Epithelial cell of esophagus (primary cell): ENCODE data around the gene LRRC75A.

ENCODE experiments used
- DNase-seq: peaks from one replicate; pipeline ENCODE4 v3.0.0; 2010; ENCODE audit warnings: low read depth
- H3K4me3 ChIP-seq: 2 replicates; pipeline ENCODE4 v1.5.1; 2011; ENCODE audit warnings: mild to moderate bottlenecking, low read length, control low read depth
- TF ChIP-seq, protein P1 (sequence below): IDR thresholded peaks from 2 replicates; pipeline ENCODE4 v1.5.1; 2011; ENCODE audit warnings: low read depth, mild to moderate bottlenecking, low read length, control low read depth, inconsistent platforms; ENCODE audit not compliant: insufficient read depth; ENCODE audit errors: missing control alignments

LRRC75A gene

DNA sequence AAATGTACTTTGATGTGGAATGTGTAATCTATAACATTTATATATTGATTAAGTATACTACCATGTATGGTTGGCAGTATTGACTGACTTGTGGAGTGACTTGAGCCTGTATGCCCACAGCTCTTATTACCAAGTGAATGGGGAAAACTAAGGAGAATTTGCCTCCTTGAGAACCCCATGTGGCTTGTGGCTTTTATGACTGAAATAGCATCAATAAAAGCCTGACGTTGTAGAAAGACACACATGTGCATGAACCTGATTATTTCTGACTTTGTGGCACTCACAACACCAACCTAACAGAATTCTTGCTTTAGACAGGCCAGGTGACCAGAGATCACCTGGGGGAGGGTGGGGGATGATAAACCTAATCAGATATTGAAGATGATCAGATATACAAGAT lies 2.1 kb upstream of the LRRC75A start:
- no peak for DNase-seq
- no peak overlapping the region for H3K4me3 ChIP-seq
- TF ChIP-seq, protein P1, sequence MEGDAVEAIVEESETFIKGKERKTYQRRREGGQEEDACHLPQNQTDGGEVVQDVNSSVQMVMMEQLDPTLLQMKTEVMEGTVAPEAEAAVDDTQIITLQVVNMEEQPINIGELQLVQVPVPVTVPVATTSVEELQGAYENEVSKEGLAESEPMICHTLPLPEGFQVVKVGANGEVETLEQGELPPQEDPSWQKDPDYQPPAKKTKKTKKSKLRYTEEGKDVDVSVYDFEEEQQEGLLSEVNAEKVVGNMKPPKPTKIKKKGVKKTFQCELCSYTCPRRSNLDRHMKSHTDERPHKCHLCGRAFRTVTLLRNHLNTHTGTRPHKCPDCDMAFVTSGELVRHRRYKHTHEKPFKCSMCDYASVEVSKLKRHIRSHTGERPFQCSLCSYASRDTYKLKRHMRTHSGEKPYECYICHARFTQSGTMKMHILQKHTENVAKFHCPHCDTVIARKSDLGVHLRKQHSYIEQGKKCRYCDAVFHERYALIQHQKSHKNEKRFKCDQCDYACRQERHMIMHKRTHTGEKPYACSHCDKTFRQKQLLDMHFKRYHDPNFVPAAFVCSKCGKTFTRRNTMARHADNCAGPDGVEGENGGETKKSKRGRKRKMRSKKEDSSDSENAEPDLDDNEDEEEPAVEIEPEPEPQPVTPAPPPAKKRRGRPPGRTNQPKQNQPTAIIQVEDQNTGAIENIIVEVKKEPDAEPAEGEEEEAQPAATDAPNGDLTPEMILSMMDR: no peak

DNA sequence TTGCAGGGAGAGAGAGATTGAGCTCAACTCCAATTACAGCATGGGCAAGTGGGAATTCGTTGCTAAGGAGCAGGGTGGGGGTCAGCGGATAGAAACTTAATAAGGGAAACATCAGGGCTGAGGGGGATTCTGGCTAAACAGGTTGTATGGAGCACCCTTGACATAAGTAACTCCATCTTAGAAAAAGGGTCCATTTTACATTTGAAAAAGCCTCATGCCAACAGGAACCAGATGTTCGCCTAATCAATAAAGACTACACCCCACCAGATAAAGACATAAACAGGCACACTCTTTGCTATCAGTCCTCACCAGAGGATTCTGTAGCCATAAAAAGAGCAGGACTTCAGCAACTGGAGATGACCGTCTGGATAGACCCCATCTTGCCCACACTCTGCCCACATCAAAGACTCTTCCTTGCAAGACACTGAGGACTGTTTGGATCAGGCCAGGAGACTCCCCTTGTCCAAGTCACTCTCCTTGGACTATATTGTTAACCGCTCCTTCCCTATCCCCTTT lies 1.6 kb upstream of the LRRC75A start:
- no peak overlapping the region for H3K4me3 ChIP-seq
- TF ChIP-seq, protein P1: no peak
- DNase-seq: no peak

DNA sequence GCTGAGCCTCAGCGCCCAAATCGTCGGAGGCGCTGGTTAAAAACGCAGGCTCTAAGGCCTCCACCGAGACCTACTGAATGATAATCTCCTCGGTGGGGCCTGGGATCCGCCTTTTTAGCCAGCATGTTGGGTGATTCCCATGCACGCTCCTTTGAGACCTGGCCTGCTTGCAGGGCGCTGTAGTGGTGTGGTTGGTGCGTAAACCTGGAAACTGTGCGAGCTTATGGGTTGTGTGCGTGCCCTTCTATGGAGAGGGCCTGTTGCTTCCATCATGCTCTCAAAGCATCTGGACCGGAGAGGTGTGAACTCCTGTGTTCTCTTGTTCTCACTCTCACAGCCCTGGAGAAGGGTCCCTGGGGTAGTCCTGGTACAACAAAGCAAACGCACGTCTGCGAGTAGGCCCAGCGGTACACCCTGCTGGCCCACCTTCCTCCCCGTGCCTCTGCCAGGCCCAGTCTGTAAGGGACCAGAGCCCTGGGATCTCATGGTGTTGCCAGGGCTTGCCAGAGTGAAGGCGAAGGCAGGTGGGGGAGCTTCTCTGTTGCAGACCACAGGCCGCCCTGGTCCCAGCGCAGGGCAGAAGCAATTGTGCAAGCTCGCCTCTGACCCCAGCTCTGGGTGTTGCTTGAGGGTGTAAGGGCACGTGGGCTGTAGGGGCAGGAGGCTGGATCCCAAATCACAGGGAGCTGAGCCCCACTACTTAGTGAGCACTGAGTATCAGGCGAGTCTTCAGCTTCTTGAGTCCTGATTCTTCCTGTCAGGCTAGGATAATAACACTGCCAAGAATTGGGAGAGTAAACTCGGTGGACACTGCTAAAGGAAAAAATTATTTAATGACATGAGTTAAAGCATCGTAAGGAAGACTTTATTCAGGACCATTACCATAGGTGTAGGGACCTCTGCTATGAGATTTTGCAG lies 879 bp upstream of the LRRC75A start:
- TF ChIP-seq, protein P1: no peak
- no peak overlapping the region for H3K4me3 ChIP-seq
- DNase-seq: no peak

DNA sequence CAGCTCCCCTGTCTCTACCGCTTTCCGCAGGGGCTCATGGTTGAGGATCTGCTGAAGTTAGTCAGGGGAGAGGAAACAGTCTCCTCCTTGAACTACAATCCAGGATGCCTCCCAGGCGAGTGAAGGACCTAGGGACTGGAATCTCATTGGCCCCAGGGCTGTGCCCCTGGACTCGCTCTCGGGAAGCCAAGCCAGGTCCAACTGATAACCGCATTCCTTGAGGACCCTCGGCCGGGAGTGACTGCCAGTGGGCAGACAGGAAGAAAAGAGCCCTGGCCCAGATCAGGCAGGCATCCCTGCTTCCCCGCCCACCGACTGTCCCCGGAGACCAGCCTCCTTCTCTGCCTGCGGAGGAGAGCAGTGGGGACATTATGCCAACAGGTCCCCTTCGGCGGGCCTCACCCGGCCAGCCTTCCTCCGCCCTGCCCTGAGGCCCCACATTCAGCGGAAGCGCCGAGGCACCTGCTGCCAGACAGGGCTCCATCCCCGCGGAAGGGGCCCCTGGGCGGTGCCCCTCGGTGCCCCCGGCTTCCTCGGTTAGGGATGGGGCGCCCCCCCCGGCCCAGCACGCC lies 776 bp downstream of the LRRC75A start:
- no peak for DNase-seq
- H3K4me3 ChIP-seq: no peak overlapping the region
- TF ChIP-seq, protein P1: no peak

DNA sequence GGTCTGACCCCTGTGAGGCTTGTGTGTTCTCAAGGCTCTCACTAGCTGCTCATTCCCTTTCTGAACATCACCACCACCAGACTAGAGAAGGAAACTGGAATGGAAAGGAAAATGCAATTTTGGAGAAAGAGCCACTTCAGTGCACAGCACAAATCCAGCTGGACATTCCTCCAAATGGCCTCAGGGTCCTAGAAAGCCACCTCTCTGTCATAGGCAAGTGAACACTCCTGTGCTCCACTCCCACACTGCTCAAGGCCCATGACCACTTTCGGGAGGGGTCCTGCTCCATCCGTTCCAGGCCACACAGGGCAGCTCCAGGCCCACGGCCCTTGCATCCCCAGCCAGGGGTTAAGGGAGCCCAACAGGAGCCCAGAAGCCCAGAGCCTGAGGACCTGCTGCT lies 2.6 kb downstream of the LRRC75A start:
- no peak for DNase-seq
- H3K4me3 ChIP-seq: no peak overlapping the region
- TF ChIP-seq, protein P1: no peak

DNA sequence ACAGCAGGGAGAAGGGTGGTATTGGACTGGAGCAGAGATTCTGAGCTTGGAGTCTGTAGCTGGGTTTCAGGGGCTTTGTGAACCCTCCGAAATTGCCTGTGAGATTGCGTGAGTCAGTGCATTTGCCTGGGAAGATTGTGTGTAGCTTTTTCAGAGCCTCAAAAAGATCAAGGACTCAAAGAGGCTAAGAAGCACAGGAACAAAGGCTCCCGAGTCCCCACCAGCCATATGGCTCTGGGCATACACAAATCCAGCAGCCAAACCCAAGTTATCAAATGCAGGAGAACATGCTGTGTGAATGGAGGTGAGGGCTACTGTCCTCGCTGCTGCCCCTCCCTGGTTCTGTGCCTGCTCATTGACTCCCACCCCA lies 3.0 kb downstream of the LRRC75A start:
- H3K4me3 ChIP-seq: no peak overlapping the region
- DNase-seq: no peak
- TF ChIP-seq, protein P1: no peak
